GM13976 (cell line): ENCODE measurements around the gene PLA2G2A.

Experiments
- DNase-seq: peaks from one replicate; pipeline ENCODE4 v3.0.0; 2012; ENCODE audit warnings: low spot score
- CTCF ChIP-seq: IDR thresholded peaks from 2 replicates; pipeline ENCODE4 v1.5.1; 2012; ENCODE audit warnings: borderline replicate concordance, mild to moderate bottlenecking; ENCODE audit not compliant: insufficient read depth; ENCODE audit errors: extremely low read depth, missing control alignments, control extremely low read depth
- in situ Hi-C: fragments of 300-500 bp; cut with MboI; formaldehyde crosslinking; loops from one replicate; pipeline ENCODE4 v1.12.0; 2022; ENCODE audit warnings: low sequenced_read_pairs, mixed read lengths, inconsistent platforms; ENCODE audit not compliant: unreplicated experiment

The PLA2G2A gene

GRCh38 chr1:19945914-19946313 lies 33.5 kb downstream of the PLA2G2A start:
- no peak for DNase-seq
- TF ChIP-seq CTCF, result no peak
- in situ Hi-C loops, result no loop called here

- DNase-seq, result no peak
- in situ Hi-C loops, result no loop called here
- no peak for TF ChIP-seq CTCF
These were observed 36.8 kb downstream of the PLA2G2A start for GRCh38 chr1:19942657-19943056.

- no peak for TF ChIP-seq CTCF
- DNase-seq, result no peak
- in situ Hi-C loops, result no loop called here
These were observed 37.3 kb downstream of the PLA2G2A start for GRCh38 chr1:19942088-19942487.

GRCh38 chr1:19941206-19941568 lies 38.2 kb downstream of the PLA2G2A start:
- no peak for TF ChIP-seq CTCF
- in situ Hi-C loops, result no loop called here
- DNase-seq, result no peak

- in situ Hi-C loops, result no loop called here
- DNase-seq, result no peak
- no peak for TF ChIP-seq CTCF
These were observed 38.8 kb downstream of the PLA2G2A start for GRCh38 chr1:19940486-19941205.

- TF ChIP-seq CTCF, result no peak
- no peak for DNase-seq
- in situ Hi-C loops, result no loop called here
These were observed 40.9 kb downstream of the PLA2G2A start for GRCh38 chr1:19938472-19938871.
